ENCODE data around the gene FOXB1.

FOXB1 gene

DNA sequence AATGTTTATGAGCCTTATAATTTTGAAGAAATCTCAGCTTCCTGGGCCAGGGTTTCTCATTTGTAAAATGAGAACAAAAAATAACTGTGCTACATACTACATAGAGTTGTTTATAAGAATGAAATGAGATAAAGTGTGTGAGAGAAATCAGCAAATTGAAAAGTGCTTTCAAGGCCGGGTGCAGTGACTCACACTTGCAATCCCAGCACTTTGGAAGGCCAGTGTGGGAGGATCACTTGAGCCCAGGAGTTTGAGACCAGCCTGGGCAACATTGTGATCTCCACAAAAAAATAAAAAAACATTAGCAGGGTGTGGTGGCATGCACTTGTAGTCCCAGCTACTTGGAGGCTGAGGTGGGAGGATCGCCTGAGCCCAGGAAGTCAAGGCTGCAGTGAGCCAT is 22.4 kb downstream of the FOXB1 start:
- TF ChIP-seq, protein P1, sequence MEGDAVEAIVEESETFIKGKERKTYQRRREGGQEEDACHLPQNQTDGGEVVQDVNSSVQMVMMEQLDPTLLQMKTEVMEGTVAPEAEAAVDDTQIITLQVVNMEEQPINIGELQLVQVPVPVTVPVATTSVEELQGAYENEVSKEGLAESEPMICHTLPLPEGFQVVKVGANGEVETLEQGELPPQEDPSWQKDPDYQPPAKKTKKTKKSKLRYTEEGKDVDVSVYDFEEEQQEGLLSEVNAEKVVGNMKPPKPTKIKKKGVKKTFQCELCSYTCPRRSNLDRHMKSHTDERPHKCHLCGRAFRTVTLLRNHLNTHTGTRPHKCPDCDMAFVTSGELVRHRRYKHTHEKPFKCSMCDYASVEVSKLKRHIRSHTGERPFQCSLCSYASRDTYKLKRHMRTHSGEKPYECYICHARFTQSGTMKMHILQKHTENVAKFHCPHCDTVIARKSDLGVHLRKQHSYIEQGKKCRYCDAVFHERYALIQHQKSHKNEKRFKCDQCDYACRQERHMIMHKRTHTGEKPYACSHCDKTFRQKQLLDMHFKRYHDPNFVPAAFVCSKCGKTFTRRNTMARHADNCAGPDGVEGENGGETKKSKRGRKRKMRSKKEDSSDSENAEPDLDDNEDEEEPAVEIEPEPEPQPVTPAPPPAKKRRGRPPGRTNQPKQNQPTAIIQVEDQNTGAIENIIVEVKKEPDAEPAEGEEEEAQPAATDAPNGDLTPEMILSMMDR (IDR thresholded peaks at IDR 0.05; ENCODE audit: borderline replicate concordance, insufficient read depth, low read depth, low read length), result no peak

DNA sequence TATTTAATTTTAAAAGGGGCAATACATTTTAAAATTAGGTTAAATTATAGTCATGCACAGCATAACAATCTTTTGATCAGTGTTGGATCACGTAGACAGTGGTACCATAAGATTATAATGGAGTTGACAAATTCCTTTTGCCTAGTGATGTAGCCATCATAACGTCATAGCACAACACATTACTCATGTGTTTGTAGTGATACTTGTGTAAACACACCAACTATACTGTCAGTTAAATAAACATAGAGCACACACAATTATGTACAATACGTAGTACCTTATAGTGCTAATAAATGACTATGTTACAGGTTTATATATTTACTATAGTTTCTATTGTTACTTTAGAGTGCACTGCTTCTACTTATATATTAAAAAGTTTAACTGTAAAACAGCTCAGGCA is 31.2 kb downstream of the FOXB1 start:
- TF ChIP-seq, protein P1 (IDR thresholded peaks at IDR 0.05; ENCODE audit: borderline replicate concordance, insufficient read depth, low read depth, low read length), result no peak
- no peak overlapping the region for H3K4me3 ChIP-seq (ENCODE audit: low read depth, low read length)

More for the DNA sequence above, 22.4 kb downstream of the FOXB1 start:
- H3K4me3 ChIP-seq (ENCODE audit: low read depth, low read length), result no peak overlapping the region

DNA sequence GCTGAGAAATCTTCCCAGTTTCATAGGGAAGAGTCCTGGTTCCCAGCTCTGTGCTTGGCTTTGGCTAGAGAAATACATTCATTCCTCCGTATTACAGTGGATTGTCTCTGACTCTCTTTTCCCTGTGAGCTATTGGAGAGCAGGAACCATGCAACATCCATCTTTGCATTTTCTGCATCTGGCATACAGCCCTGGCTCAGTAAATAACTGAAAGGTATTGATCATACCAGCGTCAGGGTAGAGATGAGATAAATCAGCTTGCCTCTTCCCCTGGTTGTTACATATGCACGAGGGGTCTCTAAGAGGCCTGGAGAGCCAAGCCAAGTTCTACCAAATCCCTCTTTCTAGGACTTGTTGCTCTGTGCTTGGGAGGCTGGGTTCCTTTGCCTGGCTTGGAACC is 35.2 kb downstream of the FOXB1 start:
- TF ChIP-seq, protein P1 (IDR thresholded peaks at IDR 0.05; ENCODE audit: borderline replicate concordance, insufficient read depth, low read depth, low read length), result no peak
- no peak overlapping the region for H3K4me3 ChIP-seq (ENCODE audit: low read depth, low read length)

DNA sequence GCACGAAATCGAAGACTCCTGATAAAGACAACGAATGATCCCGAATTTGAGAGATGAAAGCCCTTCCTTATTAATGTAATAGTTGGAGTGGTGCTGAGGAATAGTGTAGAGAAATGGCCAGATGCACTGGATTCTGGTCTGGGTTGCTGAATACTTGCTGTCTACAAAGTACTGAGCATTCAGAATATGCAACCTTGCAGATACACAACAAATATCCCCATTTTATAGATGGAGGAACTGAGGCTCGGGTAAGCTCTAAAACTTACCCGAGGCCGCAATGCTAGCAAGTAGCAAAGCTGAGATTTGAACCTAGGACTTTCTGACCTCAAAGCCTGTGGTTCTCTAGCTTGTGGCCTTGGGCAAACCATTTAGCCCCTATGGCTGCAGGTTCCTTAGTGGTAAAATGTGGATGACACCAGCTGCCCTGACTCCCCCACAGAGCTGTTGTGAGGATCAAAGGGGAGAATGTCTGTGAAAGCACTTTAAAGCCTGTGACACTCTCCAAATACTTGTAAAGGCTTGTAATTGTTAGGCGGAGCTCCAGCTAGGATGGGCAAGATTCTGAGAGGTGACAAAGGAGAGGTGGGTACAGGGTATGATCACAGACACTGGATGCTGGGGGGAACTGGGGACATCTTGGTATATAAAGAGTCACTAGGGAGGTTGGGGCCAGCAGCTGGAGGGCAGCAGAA is 39.8 kb downstream of the FOXB1 start:
- H3K4me3 ChIP-seq (ENCODE audit: low read depth, low read length), result no peak overlapping the region
- TF ChIP-seq, protein P1 (IDR thresholded peaks at IDR 0.05; ENCODE audit: borderline replicate concordance, insufficient read depth, low read depth, low read length), result no peak

DNA sequence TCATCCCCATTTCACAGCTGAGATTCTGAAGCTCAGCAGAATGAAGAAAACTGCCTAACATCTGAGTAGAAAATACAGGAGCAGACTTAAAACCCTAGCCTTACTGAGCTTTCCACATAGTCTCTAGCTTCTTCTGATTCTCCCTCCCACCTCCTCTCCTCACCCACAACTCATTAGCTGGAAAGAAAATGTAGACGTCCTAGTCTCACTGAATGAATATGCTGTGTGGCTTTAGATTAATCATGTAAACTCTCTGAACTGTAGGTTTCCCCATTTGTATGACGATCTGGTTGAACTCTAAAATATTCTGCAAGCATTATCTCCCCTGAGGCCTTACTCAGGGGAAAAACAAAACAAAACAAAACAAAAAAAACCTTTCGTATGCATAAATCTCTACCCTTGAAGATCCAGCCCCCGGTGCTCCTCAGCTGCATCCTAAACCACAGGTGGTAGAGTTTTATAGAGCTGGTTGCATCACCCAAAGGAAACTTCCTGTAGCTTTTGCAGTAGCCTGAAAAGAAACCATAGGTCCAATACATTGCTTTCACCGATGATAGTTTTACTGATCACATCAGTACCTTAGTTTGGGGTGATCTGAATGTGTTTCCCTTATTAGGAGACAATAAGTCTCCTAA is 40.6 kb downstream of the FOXB1 start:
- TF ChIP-seq, protein P1 (IDR thresholded peaks at IDR 0.05; ENCODE audit: borderline replicate concordance, insufficient read depth, low read depth, low read length), result no peak
- H3K4me3 ChIP-seq (ENCODE audit: low read depth, low read length), result no peak overlapping the region

DNA sequence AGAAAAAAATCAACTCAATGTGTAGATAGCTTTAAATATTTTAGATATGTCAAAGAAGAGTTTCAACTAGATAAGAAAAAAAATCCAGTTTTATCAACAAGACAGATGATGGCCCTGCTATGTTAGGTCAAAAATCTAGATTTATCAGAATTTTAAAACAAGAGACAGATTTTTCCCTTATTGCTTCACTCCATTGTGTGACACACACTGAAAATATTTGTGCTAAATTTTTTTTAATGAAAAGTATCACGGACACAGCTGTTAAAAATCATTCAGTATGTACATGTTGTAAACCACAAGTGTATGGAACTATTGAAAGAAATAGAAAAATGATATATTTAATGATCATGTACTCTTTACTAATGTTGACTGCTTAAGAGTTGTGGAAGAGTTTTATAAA is 43.6 kb downstream of the FOXB1 start:
- TF ChIP-seq, protein P1 (IDR thresholded peaks at IDR 0.05; ENCODE audit: borderline replicate concordance, insufficient read depth, low read depth, low read length), result no peak
- H3K4me3 ChIP-seq (ENCODE audit: low read depth, low read length), result no peak overlapping the region

- TF ChIP-seq, protein P1 (IDR thresholded peaks at IDR 0.05; ENCODE audit: borderline replicate concordance, insufficient read depth, low read depth, low read length), result no peak
- H3K4me3 ChIP-seq (ENCODE audit: low read depth, low read length), result no peak overlapping the region
Measured at GRCh38 chr15:60049948-60050347, 45.8 kb downstream of the FOXB1 start.
